ENCODE data around the gene DNMT1.
"Not testable (repeated sequence)": the region's sequence is repeated elsewhere in the genome, so short reads cannot be mapped to it uniquely, and the experiment has no call there.

DNMT1 gene

DNA sequence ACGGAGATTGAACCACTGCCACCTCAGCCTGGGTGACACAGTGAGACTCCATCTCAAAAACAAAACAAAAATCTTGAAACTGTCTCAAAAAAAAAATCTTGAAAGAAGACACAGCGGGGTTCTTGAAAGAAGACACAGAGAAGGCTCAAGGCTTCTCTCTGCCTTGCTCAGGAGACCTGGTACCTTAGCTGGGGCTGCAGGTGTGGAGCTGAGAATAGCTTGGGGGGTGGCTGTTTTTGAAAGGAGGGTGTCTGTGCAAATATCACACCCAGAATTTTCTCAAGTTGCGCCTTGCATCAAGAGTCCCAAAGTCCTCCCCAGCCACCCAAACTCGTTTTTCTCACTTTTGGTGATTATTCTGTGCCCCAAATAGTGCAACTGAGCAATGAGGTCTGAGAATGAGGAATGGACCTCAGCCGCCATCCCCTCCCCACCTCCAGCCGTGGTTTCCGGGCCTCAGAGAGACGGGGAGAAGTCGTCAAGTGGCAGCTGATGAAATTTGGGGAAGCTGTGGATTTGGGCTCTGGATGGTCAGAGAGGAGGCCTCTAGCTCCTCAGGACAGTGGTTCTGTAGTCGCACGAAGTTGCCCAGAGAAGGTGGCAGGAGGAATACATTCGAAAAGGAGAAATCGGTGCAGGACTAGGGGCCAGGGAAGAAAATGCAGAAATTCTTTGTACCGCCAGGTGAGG lies 27.6 kb upstream of the DNMT1 start:
- no peak for DNase-seq (ENCODE audit: low read depth)

DNA sequence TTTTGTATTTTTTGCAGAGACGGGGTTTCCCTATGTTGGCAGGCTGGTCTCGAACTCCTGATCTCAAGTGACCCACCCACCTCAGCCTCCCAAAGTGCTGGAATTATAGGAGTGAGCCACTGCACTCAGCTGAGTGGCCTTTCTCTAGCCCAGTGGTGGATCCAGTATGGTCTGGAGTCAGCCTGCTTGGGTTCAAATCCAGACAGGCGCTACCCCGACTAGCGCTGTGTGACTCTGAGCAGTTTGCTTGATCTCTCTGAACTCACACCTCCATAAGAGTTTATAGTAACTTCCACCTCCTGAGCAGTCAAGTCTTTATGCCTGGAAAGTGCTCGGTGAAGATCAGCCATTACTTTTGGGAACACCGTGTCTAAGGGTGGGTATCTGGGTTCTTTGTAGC lies 25.9 kb upstream of the DNMT1 start:
- DNase-seq (ENCODE audit: low read depth): no peak

DNA sequence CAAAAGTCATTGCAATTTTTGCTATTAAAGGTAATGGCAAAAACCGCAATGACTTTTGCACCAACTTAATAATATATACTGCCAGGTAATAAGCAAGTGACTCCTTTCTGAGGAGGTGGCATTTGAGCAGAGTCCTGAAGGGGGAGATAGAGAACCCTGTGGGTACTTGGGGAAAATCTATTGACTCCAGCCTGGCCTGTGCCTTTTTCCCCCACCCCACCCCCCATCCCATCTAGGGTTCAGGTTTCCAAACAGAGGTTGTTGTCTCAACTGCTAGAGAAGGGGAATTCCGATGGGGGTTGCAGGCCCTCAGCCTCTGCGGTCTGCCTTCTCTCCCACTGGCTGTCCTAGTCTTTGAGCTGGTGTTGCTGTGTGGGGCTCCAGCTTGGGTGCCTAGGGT lies 24.9 kb upstream of the DNMT1 start:
- DNase-seq (ENCODE audit: low read depth): no peak

DNA sequence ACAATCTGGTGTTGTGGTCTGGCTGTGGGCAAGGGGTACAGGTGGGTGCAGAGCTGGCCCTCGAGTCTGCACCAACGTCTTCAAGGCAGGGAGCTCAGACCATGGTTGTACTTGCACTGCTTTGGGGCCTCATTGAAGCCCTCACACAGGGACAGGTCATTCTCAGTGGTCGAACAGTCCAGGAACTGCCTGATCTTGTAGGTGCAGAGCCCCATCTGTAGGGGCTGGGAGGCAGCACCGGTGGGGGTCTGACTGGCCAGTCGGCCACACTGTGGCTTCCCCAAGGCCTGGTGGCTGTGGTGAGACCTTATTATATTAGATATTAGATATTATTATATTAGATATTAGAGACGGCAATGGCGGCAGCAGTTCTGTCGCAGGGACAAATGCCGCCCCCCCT lies 22.3 kb upstream of the DNMT1 start:
- no peak for DNase-seq (ENCODE audit: low read depth)

DNA sequence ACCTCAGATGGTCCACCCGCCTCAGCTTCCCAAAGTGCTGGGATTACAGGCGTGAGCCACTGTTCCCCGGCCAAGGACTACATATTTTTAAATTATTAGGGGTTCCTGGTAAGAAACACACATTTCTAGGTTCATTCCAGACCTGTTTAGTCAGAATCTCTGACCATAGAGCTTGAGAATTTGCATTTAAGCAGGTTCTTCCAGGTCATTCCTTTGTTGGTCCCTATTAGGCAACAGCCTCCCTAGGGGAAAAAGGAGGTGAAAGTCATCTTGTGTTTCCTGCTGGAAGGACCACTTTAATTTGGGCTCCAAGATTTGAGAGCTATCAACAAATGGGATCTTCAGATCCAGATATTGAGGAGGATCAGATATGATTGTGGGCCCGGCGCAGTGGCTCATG lies 20.0 kb upstream of the DNMT1 start:
- no peak for DNase-seq (ENCODE audit: low read depth)

DNA sequence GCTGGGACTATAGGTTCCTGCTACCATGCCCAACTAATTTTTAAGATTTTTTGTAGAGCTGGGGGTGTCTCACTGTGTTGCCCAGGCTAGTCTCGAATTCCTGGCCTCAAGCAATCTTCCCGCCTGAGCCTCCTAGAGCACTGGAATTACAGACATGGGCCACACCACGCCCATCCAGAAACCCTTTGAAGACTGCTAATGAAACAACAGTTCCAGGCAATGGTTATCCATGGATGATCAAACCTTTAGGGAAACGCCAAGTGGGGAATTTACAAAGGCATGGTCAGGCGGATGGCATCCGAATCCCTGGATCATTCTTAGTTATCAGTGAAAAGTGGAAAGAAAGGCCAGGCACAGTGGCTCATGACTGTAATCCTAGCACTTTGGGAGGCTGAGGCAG lies 16.9 kb upstream of the DNMT1 start:
- no peak for DNase-seq (ENCODE audit: low read depth)

DNA sequence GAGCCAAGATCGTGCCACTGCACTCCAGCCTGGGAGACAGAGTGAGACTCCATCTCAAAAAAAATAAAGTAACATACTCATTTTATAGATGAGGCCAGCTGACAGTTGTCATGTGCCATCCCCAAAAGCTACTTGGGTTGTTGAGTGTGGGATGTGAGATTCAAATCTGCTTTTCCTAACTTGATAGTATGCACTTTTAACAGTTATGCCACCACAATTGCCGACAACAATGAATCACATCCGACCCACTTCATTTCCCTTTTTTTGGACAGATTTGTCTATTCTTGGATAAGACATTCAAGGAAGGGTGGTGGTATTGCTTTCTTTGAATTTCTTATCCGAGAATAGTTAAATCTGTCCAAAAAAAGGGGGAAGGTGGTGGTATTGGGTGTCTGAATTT lies 16.3 kb upstream of the DNMT1 start:
- no peak for DNase-seq (ENCODE audit: low read depth)

DNA sequence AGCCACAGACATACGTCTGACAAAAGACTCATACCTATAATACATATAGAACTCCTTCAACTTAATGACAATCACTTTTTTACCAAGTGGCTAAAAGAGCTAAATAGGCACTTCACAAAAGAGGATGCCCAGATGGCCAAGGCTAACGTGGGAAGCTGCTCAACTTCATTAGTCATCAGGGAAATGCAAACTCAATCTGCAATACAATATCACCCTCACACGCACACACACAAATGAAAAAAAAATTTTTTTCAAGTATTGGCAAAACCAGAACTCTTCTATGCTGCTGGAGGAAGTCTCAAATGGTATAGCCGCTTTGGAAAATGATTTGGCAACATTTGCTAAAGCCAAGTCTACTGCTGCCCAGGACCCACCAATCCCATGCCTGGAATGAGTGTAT lies 14.6 kb upstream of the DNMT1 start:
- DNase-seq (ENCODE audit: low read depth): no peak

DNA sequence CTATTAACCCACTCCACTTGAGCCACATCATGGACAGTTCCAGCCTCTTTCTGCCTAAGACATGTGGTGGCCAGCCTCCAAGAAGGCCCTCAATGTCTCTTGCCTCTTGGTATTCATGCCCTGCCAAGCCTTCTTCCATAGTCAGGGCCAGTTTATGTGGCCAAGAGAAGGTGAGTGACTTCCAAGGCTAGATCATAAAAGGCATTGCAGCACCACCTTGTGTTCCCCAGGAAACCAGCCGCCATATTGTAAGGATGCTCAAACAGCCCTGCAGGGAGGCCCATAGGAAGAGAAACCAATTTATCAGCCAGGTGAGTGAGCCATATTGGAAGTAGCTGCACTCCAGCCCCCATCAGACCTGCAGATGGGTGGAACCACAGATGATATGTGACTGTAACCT lies 12.3 kb upstream of the DNMT1 start:
- DNase-seq (ENCODE audit: low read depth): no peak

DNA sequence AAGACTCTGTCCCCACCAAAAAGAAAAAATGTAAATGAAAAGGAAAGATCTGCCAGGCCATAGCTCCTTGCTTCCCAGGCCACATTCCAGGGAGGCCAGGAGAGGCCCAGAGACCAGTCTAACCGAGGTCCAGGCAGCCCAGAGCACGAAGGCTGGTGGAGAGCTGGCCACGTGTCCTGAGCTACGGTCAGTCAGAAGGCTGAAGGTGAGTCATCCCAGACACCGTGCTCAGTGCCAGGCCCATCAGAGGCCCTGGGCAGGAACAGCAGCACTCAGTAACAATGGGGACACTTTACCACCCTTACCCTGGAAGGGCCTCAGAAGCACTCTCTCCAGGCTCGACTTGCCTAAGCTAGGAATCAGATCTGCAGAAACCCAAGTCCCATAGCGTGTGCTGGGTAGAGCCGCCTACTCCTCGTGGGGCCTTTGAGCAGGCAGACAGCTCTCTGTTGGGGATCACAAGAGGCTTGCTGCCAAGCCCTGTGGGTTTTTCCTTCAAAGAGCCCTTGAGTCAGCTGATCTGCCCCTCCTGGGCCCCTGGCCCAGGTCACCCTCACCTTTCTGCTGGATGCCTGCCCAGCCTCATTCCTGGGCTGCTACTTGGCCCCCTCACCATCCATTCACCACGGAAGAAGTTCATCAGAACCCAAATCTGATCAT lies 11.6 kb upstream of the DNMT1 start:
- DNase-seq (ENCODE audit: low read depth): no peak

DNA sequence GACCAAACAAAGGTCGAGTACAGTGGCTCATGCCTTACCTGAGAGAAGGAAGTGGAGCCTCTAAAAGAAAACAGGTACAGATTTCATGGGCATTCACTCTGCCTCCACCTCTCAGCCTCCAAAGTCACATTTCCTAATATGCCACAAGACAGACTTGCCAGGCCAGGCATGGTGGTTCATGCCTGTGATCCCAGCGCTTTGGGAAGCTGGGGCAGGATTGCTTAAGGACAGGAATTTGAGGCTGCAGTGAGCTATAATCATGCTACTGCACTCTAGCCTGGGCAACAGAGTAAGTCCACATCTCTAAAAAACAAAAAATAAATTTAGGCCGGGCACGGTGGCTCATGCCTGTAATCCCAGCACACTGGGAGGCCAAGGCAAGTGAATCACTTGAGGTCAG lies 10.9 kb upstream of the DNMT1 start:
- DNase-seq (ENCODE audit: low read depth): no peak

DNA sequence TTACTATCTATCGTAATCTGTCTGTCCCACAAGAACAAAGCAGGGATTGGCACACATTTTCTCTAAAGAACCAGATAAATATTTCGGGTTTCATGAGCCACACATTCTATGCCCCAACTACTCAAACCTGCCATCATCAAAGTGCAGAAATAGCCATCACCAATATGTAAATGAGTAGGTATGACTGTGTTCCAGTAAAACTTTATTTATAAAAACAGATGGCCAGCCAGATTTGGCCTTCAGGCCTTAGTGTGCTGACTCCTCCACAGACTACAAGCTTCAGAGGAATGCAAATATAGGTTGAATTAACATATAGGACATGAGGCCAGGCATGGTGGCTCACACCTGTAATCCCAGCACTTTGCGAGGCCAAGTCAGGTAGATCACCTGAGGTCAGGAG lies 8.9 kb upstream of the DNMT1 start:
- no peak for DNase-seq (ENCODE audit: low read depth)

DNA sequence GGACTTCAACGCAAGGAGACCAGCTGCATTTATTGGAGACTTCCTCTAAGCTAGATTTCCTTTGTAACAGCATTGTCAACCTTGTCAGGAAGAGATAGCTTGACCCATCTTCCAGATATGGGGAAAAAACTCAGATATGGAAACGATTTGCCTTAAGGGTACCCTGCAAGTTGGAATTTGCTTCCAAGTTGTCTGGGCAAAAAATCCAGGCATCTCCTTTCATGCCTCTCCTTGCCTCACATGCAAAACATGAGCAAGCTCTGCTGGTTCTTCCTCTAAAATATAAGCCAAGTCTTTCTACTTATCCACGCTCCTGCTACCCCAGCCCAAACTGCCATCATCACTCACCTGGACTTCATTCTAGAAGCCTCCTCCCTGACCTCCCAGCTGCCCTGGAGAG lies 6.4 kb upstream of the DNMT1 start:
- no peak for DNase-seq (ENCODE audit: low read depth)

DNA sequence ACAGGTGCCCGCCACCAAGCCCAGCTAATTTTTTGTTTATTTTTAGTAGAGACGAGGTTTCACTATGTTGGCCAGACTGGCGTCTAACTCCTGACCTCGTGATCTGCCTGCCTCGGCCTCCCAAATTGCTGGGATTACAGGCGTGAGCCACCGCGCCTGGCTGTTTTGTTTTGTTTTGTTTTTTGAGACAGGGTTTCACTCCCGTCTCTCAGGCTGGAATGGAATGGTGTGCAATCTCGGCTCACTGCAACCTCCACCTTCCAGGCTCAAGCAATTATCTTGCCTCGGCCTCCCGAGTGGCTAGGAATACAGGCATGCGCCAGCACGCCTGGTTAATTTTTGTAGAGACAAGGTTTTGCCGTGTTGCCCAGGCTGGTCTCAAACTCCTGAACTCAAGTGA lies 5.3 kb upstream of the DNMT1 start:
- not testable (repeated sequence) for DNase-seq (ENCODE audit: low read depth)

DNA sequence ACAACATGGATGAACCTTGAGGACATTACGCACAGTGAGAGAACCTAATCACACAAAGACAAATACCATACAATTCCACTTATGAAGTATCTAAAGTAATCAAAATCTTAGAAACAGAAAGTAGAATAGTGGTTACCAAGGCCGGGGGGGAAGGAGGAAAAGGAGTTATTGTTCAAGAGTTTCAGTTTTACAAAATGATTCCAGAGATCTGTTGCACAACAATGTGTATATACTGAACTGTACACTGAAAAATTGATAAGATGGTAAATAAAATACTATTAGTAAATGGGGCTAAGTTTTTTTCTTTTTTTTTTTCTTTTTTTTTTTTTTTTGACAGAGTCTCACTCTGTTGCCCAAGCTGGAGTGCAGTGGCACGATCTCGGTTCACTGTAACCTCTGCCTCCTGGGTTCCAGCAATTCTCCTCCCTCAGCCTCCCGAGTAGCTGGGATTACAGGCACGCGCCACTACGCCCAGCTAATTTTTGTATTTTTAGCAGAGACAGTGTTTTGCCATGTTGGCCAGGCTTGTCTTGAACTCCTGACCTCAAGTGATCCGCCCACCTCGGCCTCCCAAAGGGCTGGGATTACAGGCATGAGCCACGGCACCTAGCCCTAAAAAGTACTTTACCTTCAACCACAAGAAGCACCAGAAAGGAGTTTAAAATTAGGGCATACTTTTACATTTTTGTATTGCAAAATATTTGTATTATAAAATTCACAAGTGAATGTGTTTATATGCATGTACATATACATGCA lies 4.3 kb upstream of the DNMT1 start:
- DNase-seq (ENCODE audit: low read depth): not testable (repeated sequence)

DNA sequence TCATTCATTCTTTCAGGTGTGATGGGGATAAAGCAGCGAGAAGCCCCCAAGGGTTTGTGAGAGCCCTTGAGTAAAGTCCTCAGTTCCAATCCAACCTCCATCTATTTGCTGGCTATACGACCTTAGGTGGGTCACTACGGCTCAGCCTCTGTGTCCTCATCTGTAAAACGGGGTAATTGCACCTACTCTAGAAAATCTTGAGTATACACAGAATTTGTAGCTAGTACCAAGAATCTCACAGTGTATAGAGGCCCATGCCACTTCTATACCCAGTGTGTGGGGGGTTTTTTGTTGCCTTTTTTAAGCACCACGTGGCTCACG lies 406 bp upstream of the DNMT1 start:
- no peak for DNase-seq (ENCODE audit: low read depth)

DNA sequence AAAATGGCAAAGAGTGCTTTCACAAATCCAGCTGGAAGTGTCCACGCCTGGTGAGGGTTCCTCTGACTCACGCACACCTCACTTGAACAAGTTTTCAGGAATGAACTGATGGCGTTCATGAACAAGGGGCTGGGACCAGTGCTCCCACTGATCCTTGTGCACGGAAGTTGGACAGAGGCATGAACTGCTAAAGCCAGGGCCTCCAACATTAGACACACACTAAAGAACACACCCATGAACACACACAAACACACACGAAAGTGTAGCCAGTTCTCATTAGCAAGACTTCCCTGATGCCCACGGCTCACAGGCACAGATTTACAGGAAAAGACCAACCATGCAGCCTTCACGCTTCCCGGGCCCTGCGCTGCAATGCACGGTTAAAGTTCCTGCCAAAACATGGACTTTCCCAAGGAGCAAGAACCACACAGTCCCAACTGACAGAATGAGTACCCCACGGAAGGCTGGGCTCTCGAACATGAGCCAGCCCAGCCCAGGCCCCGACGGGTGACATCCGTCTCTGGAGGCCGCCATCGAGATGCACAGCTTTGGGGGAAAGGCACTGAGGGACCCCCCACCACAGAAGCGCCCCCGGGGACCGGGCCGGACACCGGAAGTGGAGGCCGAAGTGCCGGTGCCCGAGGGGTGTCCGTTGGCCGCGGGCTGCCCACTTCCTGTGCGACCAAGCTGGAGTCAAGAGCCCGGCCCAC lies 808 bp downstream of the DNMT1 start:
- DNase-seq (ENCODE audit: low read depth): no peak

DNA sequence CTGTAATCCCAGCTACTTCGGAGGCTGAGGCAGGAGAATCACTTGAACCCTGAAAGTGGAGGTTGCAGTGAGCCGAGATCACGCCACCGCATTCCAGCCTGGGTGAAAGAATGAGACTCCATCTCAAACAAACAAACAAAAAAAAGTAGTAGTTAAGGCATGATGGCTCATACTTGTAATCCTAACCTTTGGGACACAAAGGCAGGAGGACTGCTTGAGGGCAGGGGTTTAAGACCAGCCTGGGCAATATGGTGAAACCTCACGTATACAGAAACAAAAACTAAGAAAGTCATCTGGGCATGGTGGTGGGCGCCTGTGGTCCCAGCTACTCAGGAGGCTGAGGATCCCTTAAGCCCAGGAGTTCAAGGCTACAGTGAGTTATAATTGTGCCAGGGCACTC lies 1.8 kb downstream of the DNMT1 start:
- DNase-seq (ENCODE audit: low read depth): no peak

DNA sequence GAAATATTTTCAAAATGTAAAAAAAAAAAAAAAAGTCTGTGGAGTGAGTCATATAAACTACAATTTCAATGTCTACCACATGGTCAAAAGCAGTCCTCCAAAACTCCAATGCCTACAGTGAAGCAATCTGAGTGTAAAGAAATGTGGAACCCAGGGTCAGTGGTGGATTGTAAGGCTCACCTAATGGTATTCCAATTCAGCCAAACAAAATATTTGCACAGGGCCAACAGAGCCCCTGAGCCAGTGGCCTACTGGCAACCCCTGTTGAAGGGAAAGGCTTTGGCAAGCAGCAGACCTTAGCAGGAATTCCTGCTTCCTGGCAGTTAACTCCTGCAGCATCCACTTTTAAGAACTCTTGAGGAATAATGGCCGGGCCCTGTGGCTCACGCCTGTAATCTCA lies 3.4 kb downstream of the DNMT1 start:
- DNase-seq (ENCODE audit: low read depth): no peak

DNA sequence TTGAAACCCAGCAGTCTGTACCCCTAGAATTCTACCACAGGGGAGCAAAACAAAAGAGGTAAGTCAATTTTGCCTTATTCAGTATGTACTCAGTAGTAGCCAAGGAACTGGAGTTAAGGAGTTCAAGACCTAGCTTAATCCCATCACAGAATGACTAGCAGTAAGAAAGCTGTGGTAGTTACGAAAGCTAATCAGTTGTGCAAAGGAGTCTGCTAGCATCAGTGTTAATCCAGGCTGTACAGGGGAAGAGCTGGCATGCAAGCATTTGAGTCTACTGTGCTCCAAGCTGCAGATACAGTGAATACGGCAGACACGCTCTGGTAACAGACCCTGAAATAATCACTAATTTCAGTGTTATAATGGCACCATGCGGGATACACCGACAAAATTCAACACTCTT lies 4.7 kb downstream of the DNMT1 start:
- DNase-seq (ENCODE audit: low read depth): no peak

DNA sequence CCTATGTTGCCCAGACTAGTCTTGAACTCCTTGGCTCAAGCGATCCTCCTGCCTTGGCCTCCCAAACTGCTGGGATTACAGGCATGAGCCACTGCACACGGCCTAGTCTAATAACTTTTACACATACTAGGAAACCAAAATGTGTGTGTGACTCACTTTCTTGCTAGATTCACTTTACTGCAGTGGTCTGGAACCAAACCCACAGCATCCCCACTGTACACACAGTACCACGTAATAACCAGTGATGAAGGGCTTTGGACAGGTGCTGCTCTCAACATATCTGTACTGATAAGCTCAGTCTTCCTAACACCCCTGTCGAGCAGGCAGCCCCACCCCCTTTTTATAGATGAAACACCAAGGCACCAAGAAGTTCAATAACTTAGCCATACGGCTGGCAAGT lies 5.1 kb downstream of the DNMT1 start:
- no peak for DNase-seq (ENCODE audit: low read depth)

DNA sequence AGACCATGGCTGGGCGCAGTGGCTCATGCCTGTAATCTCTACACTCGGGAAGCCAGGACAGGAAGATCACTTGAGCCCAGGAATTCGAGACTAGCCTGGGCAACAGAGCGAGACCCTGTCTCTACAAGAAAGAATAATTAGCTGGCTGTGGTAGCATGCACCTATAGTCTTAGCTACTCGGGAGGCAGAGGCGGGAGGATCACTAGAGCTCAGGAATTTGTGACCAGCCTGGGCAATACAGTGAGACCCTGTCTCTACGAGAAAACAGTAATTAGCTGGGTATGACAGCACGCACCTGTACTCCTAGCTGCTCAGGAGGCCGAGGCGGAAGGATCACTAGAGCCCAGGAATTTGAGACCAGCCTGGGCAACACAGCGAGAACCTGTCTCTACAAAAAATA lies 7.4 kb downstream of the DNMT1 start:
- no peak for DNase-seq (ENCODE audit: low read depth)

DNA sequence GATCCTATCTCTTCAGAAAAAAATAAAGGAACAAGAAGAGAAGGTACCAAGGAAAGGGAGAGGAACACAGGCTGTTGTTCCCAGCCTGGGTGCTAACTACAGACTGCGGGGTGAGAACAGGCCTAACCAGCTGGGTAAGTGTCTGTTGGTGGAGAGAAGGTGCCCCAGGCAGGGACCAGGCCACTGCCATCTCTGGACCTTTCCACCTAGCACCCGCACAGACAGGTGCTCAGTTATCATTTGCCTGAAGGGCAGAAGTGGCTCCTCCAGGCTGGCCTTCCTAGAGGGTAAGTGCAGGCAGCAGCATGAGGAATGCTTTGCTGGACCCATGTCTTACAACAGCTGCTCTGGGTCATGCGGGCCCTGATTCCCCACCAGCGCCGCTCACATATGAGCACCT lies 10.1 kb downstream of the DNMT1 start:
- DNase-seq (ENCODE audit: low read depth): no peak
